Measurements from ENCODE around the gene CTDSP1. TPM values are rescaled to one million over a fixed set of nuclear protein-coding genes. Genes with fewer than 3 reads are reported as not detected.

The CTDSP1 gene
- total and polyA plus RNA-seq, 8 donors = 43.3 to 188 (median 108) TPM

DNA sequence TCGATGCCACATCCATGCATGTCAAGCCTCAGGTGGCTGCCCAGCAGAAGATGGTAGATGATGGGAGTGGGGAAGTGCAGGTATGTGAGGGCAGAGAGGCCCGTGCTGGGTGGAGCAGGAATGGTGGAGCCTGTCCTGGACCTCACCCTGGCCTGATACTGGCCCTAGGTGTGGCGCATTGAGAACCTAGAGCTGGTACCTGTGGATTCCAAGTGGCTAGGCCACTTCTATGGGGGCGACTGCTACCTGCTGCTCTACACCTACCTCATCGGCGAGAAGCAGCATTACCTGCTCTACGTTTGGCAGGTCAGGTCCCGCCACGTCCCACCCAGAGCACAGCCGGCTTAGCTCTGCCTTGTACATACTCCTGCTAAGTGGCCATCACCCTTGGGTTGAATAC lies 32.2 kb downstream of the CTDSP1 start:
- Histone ChIP-seq H3K4me1 (no peaks in the 10 kb centered on the region), H3K27ac (no peak overlapping the region), H3K36me3 (no peaks in the 10 kb centered on the region), H3K9me3 (no peaks in the 10 kb centered on the region), H3K4me3 (no peak overlapping the region), H3K27me3 (no peaks in the 10 kb centered on the region)
- DNase-seq = no peak
- intact Hi-C loops (cut with DNase I; ENCODE audit: low total_unique reads) = no loop called here
- WGBS, 5 donors = 80 to 94% (median 89%) methylated on average over 7 to 10 of the region's 10 CpGs
- TF ChIP-seq POLR2A (IDR thresholded peaks at IDR 0.05) = no peak
- TF ChIP-seq, protein P1, sequence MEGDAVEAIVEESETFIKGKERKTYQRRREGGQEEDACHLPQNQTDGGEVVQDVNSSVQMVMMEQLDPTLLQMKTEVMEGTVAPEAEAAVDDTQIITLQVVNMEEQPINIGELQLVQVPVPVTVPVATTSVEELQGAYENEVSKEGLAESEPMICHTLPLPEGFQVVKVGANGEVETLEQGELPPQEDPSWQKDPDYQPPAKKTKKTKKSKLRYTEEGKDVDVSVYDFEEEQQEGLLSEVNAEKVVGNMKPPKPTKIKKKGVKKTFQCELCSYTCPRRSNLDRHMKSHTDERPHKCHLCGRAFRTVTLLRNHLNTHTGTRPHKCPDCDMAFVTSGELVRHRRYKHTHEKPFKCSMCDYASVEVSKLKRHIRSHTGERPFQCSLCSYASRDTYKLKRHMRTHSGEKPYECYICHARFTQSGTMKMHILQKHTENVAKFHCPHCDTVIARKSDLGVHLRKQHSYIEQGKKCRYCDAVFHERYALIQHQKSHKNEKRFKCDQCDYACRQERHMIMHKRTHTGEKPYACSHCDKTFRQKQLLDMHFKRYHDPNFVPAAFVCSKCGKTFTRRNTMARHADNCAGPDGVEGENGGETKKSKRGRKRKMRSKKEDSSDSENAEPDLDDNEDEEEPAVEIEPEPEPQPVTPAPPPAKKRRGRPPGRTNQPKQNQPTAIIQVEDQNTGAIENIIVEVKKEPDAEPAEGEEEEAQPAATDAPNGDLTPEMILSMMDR (IDR thresholded peaks at IDR 0.05) = no peak
- TF ChIP-seq EP300 (IDR thresholded peaks at IDR 0.05) = no peak
- no peak for TF ChIP-seq POLR2AphosphoS5 (IDR thresholded peaks at IDR 0.05)

DNA sequence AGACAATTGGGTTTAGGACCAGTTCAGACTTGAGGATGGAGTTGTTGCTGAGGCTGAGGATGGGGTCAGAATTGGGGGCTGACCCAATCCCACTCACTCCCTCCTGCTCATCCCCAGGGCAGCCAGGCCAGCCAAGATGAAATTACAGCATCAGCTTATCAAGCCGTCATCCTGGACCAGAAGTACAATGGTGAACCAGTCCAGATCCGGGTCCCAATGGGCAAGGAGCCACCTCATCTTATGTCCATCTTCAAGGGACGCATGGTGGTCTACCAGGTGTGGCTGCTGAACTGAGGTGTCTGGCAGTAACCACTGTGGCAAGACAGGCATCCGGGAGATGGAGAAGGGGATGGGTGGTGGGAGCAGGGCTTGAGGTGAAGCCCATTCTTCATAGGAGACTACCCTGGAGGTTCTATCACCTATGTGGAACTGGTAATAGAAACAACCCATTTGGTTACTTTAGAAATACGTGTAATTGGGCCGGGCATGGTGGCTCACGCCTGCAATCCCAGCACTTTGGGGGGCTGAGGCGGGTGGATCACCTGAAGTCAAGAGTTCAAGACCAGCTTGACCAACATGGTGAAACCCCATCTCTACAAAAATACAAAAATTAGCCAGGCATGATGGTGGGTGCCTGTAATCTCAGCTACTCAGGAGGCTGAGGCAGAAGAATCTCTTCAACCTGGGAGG lies 33.2 kb downstream of the CTDSP1 start:
- TF ChIP-seq POLR2A (IDR thresholded peaks at IDR 0.05) (no peak), POLR2AphosphoS5 (IDR thresholded peaks at IDR 0.05) (no peak), EP300 (IDR thresholded peaks at IDR 0.05) (no peak)
- TF ChIP-seq, protein P1 (IDR thresholded peaks at IDR 0.05) = no peak
- H3K4me3 ChIP-seq = no peak overlapping the region
- peaks cover 0 to 7% (median 3%) of the 10 kb centered on the region in 4 donors for H3K4me1 ChIP-seq
- no peaks in the 10 kb centered on the region for H3K9me3 ChIP-seq
- H3K36me3 ChIP-seq = no peaks in the 10 kb centered on the region
- 89 to 96% (median 95%) methylated on average over 8 of the region's 8 CpGs for WGBS, 5 donors
- H3K27me3 ChIP-seq = no peaks in the 10 kb centered on the region
- intact Hi-C loops (cut with DNase I; ENCODE audit: low total_unique reads) = no loop called here
- no peak for DNase-seq
- H3K27ac ChIP-seq = no peak overlapping the region

DNA sequence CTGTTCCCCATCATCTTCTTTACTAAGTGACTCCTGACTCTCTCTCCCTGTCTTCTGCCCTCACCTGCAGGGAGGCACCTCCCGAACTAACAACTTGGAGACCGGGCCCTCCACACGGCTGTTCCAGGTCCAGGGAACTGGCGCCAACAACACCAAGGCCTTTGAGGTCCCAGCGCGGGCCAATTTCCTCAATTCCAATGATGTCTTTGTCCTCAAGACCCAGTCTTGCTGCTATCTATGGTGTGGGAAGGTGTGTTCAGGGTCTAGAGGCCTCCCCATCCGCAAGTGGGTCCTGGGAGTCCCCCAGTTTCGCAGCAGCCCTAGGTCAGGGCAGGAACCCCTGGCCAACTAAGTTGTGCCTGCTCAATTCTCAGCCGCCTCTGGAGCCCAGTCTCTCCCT lies 34.8 kb downstream of the CTDSP1 start:
- H3K27ac ChIP-seq = no peak overlapping the region
- intact Hi-C loops (cut with DNase I; ENCODE audit: low total_unique reads) = no loop called here
- H3K9me3 ChIP-seq = no peaks in the 10 kb centered on the region
- TF ChIP-seq POLR2AphosphoS5 (IDR thresholded peaks at IDR 0.05) (no peak), POLR2A (IDR thresholded peaks at IDR 0.05) (no peak), EP300 (IDR thresholded peaks at IDR 0.05) (no peak)
- TF ChIP-seq, protein P1 (IDR thresholded peaks at IDR 0.05) = no peak
- no peak for DNase-seq
- H3K36me3 ChIP-seq = no peaks in the 10 kb centered on the region
- WGBS, 5 donors = 89 to 96% (median 92%) methylated on average over 9 of the region's 9 CpGs
- no peaks in the 10 kb centered on the region for H3K27me3 ChIP-seq
- no peak overlapping the region for H3K4me3 ChIP-seq
- H3K4me1 ChIP-seq = peaks cover 13 to 19% (median 15%) of the 10 kb centered on the region in 4 donors

DNA sequence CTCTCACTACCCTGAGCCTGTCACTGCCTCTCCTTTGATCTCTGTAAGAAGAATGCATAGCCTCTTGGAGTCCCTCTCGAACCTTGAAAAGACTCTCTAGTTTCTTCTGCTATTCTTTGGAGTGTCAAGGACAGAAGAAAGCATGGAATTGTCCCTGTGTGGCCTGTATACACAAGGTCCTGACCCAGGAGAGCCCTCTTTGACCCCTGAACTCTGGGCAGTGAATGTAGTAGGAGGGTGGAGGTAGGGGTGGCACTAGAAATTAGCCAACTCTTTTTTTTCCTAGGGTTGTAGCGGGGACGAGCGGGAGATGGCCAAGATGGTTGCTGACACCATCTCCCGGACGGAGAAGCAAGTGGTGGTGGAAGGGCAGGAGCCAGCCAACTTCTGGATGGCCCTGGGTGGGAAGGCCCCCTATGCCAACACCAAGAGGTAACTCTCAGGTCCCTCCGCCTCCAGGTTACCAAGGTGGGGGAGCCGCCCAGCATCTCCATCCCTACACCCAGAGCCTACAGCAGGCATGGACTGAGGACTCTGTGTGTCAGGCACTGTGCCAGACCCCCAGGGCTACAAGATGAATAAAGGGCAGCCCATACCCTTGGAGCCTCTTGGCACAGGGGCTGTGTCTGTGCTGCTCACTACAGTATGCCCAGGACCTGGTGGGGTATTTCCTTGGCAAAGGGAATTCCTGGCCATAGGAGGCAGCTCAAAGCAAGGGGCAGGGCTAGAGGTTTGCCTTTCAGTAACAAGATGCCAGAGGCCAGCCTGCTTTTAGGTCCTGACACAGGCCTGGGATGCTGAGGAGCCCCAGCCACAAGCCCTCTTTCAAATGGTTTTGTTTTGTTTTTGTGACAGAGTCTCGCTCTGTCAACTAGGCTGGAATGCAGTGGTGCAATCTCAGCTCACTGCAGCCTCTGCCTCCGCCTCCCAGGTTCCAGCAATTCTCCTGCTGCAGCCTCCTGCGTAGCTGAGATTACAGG lies 35.6 kb downstream of the CTDSP1 start:
- H3K27ac ChIP-seq = no peak overlapping the region
- no peaks in the 10 kb centered on the region for H3K36me3 ChIP-seq
- TF ChIP-seq EP300 (IDR thresholded peaks at IDR 0.05) = no peak
- TF ChIP-seq, protein P1 (IDR thresholded peaks at IDR 0.05) = no peak
- no peak for TF ChIP-seq POLR2AphosphoS5 (IDR thresholded peaks at IDR 0.05)
- no peak for TF ChIP-seq POLR2A (IDR thresholded peaks at IDR 0.05)
- intact Hi-C loops (cut with DNase I; ENCODE audit: low total_unique reads) = no loop called here
- whole genome bisulfite sequencing, 5 donors = 91 to 95% (median 93%) methylated on average over 9 to 11 of the region's 11 CpGs
- H3K4me3 ChIP-seq = no peak overlapping the region
- DNase-seq = no peak
- no peaks in the 10 kb centered on the region for H3K27me3 ChIP-seq
- H3K4me1 ChIP-seq = peaks cover 13 to 19% (median 15%) of the 10 kb centered on the region in 4 donors
- H3K9me3 ChIP-seq = no peaks in the 10 kb centered on the region
